Measurements from ENCODE around the gene BSCL2. TPM values are rescaled to one million over a fixed set of nuclear protein-coding genes. Genes with fewer than 3 reads are reported as not detected.
"Not testable (repeated sequence)": the region's sequence is repeated elsewhere in the genome, so short reads cannot be mapped to it uniquely, and the experiment has no call there.

The BSCL2 gene
- total RNA-seq, 3 donors from 2014 or later: 40.2 to 58.4 (median 54.1) TPM

DNA sequence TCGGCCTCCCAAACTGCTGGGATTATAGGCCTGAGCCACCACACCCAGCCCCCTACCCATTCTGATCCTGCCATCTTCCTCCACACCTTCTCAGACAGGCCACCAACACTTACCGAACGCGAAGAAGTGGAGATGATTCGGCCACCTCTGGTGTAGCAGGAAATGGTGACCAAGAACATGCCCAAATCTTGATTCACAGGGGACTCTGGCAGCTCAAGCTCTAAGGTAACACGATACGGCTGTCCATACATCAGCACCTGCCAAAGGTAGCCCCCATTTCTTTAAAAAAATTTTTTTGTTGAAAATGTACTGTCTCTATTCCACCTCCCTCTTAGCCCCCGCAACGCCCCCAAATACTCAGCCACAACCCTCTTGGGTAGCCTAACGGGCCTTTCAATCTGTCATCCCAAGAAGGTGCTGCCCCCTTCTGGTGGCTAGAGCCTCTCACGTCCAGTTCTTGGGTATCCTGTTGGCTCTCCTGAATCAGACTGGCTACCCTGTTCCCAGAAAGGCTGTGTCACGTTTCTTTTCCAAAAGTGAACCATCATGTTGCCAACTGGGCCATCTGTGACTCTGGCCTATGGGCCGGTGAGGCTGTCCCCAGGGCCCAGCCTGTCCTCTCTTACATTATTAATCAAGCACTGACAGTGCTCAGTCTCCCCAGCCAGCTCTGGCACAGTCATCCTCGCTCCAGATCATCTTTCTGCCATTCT lies 12.6 kb downstream of the BSCL2 start:
- peak overlapping the region in 1 of 2 donors; percentile 38 for H3K27ac ChIP-seq
- TF ChIP-seq, protein P1, sequence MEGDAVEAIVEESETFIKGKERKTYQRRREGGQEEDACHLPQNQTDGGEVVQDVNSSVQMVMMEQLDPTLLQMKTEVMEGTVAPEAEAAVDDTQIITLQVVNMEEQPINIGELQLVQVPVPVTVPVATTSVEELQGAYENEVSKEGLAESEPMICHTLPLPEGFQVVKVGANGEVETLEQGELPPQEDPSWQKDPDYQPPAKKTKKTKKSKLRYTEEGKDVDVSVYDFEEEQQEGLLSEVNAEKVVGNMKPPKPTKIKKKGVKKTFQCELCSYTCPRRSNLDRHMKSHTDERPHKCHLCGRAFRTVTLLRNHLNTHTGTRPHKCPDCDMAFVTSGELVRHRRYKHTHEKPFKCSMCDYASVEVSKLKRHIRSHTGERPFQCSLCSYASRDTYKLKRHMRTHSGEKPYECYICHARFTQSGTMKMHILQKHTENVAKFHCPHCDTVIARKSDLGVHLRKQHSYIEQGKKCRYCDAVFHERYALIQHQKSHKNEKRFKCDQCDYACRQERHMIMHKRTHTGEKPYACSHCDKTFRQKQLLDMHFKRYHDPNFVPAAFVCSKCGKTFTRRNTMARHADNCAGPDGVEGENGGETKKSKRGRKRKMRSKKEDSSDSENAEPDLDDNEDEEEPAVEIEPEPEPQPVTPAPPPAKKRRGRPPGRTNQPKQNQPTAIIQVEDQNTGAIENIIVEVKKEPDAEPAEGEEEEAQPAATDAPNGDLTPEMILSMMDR (IDR thresholded peaks at IDR 0.05): peak; percentile 45 to 72 (median 62)
- TF ChIP-seq POLR2AphosphoS5 (IDR thresholded peaks at IDR 0.05) (peak in 1 of 3 donors; percentile 23), POLR2A (IDR thresholded peaks at IDR 0.05) (no peak)
- H3K27me3 ChIP-seq: no peaks in the 10 kb centered on the region
- no peaks in the 10 kb centered on the region for H3K4me1 ChIP-seq
- H3K36me3 ChIP-seq: no peaks in the 10 kb centered on the region
- no peaks in the 10 kb centered on the region for H3K9me3 ChIP-seq
- peak; percentile 66 to 68 for DNase-seq (ENCODE audit: low spot score in 2 of 2)
- H3K4me3 ChIP-seq: no peak overlapping the region
- intact Hi-C loops (cut with DNase I; ENCODE audit: low total_unique reads): loop anchor here (1.0 kb wide), 1 partner anchor 22 kb away; the partner anchor contains the start of gene LBHD1

DNA sequence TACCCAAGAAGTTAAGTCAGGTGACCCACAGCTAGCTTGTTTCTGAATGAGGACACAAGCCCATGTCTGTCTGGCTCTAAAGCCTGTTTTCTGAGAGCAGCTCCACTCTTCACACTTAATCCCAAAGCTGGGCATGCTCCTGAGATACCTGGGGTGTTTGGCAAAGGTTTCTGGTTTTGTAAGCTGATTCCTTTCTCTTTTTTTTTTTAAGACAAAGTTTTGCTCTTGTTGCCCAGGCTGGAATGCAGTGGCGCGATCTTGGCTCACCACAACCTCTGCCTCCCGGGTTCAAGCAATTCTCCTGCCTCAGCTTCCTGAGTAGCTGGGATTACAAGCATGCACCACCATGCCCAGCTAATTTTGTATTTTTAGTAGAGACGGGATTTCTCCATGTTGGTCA lies 13.6 kb downstream of the BSCL2 start:
- H3K9me3 ChIP-seq; DNase-seq (ENCODE audit: low spot score in 2 of 2); H3K4me1 ChIP-seq; H3K27me3 ChIP-seq; H3K36me3 ChIP-seq; H3K27ac ChIP-seq; H3K4me3 ChIP-seq: not testable (repeated sequence)
- intact Hi-C loops (cut with DNase I; ENCODE audit: low total_unique reads): loop anchor here (1.0 kb wide), 1 partner anchor 21 kb away; the partner anchor contains the start of gene LBHD1

DNA sequence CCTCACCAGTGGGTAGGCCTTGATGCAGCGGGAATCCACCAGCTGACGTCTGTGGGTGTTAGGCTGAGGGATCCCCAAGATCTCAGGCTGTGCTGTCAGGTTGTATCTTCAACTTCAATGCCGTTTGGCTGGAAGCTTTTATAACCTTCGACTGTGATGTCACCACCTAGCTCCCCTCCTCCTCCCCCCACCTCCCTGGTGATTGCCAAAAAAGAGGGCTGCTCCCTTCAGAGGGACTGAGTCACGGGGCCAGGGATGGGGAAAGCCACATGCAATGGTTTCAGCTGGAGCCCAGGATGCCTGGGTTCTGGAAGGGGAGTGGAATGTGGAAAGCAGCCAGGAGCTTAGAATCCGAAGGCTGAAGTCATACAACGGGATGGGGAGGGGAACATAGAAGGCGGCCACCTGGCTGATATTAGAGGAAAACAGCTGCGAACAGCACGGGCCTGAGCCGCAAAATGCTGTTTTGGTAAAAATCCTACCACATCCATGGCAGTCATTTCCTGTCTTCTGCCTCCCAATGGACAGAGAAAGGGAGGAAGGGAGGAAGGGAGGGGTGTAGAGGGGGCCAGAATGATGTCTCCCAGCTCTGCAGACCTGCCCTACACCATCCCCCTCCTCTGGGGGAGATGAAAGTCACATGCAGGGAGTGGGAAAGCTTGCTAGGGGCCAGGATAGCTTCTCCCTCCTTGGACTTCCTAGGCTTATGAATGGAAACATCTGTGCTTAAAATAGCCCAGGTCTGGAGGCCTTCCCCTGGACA lies 17.6 kb downstream of the BSCL2 start, which contains the start of gene LRRN4CL:
Gene LRRN4CL, minus strand, starts transcription at position 110 of the 763 bp plus-strand sequence. CDS start 1,022 bp downstream, outside the sequence.
- no peaks in the 10 kb centered on the region for H3K4me1 ChIP-seq
- no peaks in the 10 kb centered on the region for H3K36me3 ChIP-seq
- no peaks in the 10 kb centered on the region for H3K27me3 ChIP-seq
- intact Hi-C loops (cut with DNase I; ENCODE audit: low total_unique reads): no loop called here
- H3K27ac ChIP-seq: peak within 1 kb of the TSS; percentile 43 to 91
- no peaks in the 10 kb centered on the region for H3K9me3 ChIP-seq
- no peak for TF ChIP-seq POLR2A (IDR thresholded peaks at IDR 0.05)
- TF ChIP-seq POLR2AphosphoS5 (IDR thresholded peaks at IDR 0.05): peak; percentile 30 to 99 (median 52)
- H3K4me3 ChIP-seq: peak within 1 kb of the TSS; percentile 35 to 56 (median 38)
- peak in 1 of 2 donors; percentile 53 for DNase-seq (ENCODE audit: low spot score in 2 of 2)

DNA sequence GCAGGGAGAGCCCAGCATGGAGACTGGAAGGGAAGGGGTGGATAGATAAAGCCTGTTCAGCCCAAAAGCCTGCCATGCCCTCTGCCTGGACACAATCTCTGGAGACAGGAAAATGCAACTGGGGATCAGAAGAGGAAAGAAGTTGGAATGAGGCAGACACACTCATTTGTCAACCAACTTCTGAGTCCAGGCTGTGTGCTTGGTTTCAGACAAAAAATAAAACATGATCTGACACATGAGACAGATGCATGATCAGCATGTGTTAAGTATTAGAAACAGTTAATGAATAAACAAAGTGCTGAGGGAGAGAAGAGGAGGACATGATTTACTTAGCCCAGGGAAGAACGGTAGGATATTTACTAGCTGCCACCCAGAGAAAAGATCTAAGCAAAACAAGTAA lies 18.7 kb downstream of the BSCL2 start:
- H3K4me3 ChIP-seq: peak overlapping the region; percentile 35 to 56 (median 38)
- intact Hi-C loops (cut with DNase I; ENCODE audit: low total_unique reads): no loop called here
- H3K9me3 ChIP-seq: no peaks in the 10 kb centered on the region
- no peak for TF ChIP-seq POLR2AphosphoS5 (IDR thresholded peaks at IDR 0.05)
- TF ChIP-seq, protein P1 (IDR thresholded peaks at IDR 0.05): no peak
- no peak for TF ChIP-seq POLR2A (IDR thresholded peaks at IDR 0.05)
- DNase-seq (ENCODE audit: low spot score in 2 of 2): no peak
- H3K27me3 ChIP-seq: no peaks in the 10 kb centered on the region
- no peaks in the 10 kb centered on the region for H3K4me1 ChIP-seq
- peak overlapping the region; percentile 40 to 82 for H3K27ac ChIP-seq
- no peaks in the 10 kb centered on the region for H3K36me3 ChIP-seq

DNA sequence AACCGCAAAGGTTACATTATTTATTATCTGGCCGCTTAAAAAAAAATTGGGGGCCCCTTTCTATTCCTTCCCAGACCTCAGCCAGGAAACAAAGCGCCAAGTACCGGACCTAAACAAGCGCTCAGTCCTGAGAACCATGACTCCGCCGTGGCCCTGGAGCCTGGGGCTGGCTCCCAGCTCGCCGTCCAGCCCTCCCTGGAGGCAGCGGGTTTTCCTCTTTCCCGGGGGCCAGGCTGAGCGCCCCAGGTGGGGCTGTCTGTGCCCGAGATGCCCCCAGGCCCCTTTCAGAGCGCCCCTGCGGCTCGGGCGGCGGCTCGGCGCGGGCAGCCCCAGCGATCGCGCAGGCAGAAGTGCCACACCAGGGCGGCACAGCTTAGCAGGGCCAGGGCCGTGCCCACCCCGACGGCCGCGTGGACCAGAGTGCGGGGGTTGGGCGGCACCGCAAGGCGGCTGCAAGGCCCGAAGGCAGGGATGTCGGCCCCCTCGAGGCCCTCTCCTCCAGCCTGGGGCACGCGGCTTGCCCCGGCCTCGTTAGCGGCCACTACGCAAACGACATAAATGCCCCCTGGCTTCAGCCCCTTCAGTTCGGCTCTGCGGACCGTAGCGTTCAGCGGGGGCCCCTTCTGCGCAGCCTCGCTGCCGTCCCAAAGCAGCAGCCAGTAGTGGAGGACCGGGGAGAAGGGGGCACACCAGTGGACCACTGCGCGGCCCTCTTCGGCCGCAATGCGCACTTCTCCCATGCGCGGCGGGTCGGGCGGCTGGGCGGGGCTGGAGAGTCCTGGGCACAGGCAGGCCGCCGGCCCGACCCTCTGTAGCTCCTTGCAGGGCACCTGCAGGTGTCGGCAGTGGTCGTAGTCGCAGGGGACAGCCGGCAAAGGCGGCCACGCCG lies 19.5 kb downstream of the BSCL2 start:
- H3K4me3 ChIP-seq: peak overlapping the region; percentile 35 to 56 (median 38)
- peak overlapping the region; percentile 40 to 82 for H3K27ac ChIP-seq
- no peaks in the 10 kb centered on the region for H3K9me3 ChIP-seq
- no peak for TF ChIP-seq POLR2AphosphoS5 (IDR thresholded peaks at IDR 0.05)
- no peak for TF ChIP-seq POLR2A (IDR thresholded peaks at IDR 0.05)
- intact Hi-C loops (cut with DNase I; ENCODE audit: low total_unique reads): no loop called here
- no peaks in the 10 kb centered on the region for H3K27me3 ChIP-seq
- no peaks in the 10 kb centered on the region for H3K36me3 ChIP-seq
- no peaks in the 10 kb centered on the region for H3K4me1 ChIP-seq
- DNase-seq (ENCODE audit: low spot score in 2 of 2): no peak

DNA sequence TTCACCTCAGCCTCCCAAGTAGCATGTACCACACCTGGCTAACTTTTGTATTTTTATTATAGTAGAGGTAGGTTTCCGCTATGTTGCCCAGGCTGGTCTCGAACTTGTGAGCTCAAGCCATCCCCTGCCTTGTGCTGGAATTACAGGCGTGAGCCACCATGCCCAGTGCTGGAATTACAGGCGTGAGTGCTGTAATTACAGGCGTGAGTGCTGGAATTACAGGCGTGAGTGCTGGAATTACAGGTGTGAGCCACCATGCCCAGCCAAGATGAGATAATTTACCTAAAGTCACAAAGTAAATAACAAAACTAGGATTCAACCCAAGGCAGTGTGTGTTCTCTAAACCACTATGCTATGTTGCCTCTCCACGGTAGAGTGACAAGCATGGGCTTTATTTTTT lies 24.7 kb downstream of the BSCL2 start:
- no peak for TF ChIP-seq POLR2AphosphoS5 (IDR thresholded peaks at IDR 0.05)
- no peak for TF ChIP-seq POLR2A (IDR thresholded peaks at IDR 0.05)
- TF ChIP-seq, protein P1 (IDR thresholded peaks at IDR 0.05): no peak
- DNase-seq (ENCODE audit: low spot score in 2 of 2): no peak

More for the DNA sequence above, 24.7 kb downstream of the BSCL2 start:
- intact Hi-C loops (cut with DNase I; ENCODE audit: low total_unique reads): no loop called here
- Histone ChIP-seq H3K36me3 (no peaks in the 10 kb centered on the region), H3K4me1 (peaks cover 3 to 8% of the 10 kb centered on the region in 2 donors), H3K27ac (no peak overlapping the region), H3K27me3 (no peaks in the 10 kb centered on the region), H3K4me3 (no peak overlapping the region), H3K9me3 (no peaks in the 10 kb centered on the region)

Data from breast epithelium (tissue), 4 donors.